ENCODE results near the gene HMMR. TPM values are rescaled to one million over a fixed set of nuclear protein-coding genes. Genes with fewer than 3 reads are reported as not detected.

HMMR gene
- total and polyA plus RNA-seq, 9 of the 15 experiments (the other 6 are each of a cell fraction or from before 2014, with no cell fraction given), result 74.9 to 133 (median 90.8) TPM

GRCh38 chr5:163505368-163506094 is 45.1 kb downstream of the HMMR start, which contains the start of gene MAT2B (continued):
- TF ChIP-seq RAD21 (CRISPR knock-in tag; conservative IDR thresholded peaks at IDR 0.05 in 1 of 2, IDR thresholded peaks at IDR 0.05 in 1 of 2) (no peak), FOXP1 (CRISPR knock-in tag; IDR thresholded peaks at IDR 0.05) (peak; percentile 83; the same call in 1 of the 2 replicates), ZBTB7A (IDR thresholded peaks at IDR 0.05; ENCODE audit: borderline replicate concordance, control insufficient read depth, low read depth, low read length) (peak; percentile 85), MED1 (CRISPR knock-in tag; IDR thresholded peaks at IDR 0.05; ENCODE audit: borderline replicate concordance) (no peak), MBD2 (IDR thresholded peaks at IDR 0.05; ENCODE audit: borderline replicate concordance, low read depth) (peak; percentile 75; the same call in 1 of the 2 replicates), BRCA1 (IDR thresholded peaks at IDR 0.05) (no peak), BRCA1 (CRISPR knock-in tag; IDR thresholded peaks at IDR 0.05) (no peak), MEIS2 (IDR thresholded peaks at IDR 0.05; ENCODE audit: partially characterized antibody) (no peak), GATA2 (CRISPR knock-in tag; IDR thresholded peaks at IDR 0.05) (no peak), HNRNPUL1 (IDR thresholded peaks at IDR 0.05; ENCODE audit: low read length) (no peak), FOSL1 (tag; conservative IDR thresholded peaks at IDR 0.05) (no peak), RUNX1 (IDR thresholded peaks at IDR 0.05; ENCODE audit: low read depth) (no peak), KDM4B (IDR thresholded peaks at IDR 0.05; ENCODE audit: borderline replicate concordance in 2 of 2, low read depth in 1 of 2) (no peak), ZNF277 (CRISPR knock-in tag; IDR thresholded peaks at IDR 0.05; ENCODE audit: borderline replicate concordance) (no peak), ZNF766 (CRISPR knock-in tag; conservative IDR thresholded peaks at IDR 0.05) (no peak), ZNF274 (IDR thresholded peaks at IDR 0.05; ENCODE audit: borderline replicate concordance, low read depth, low read length) (no peak), MTA3 (IDR thresholded peaks at IDR 0.05; ENCODE audit: borderline replicate concordance) (peak; percentile 70; the same call in 1 of the 2 replicates), TCF7 (IDR thresholded peaks at IDR 0.05; ENCODE audit: borderline replicate concordance) (no peak)
- TF ChIP-seq, protein P1, sequence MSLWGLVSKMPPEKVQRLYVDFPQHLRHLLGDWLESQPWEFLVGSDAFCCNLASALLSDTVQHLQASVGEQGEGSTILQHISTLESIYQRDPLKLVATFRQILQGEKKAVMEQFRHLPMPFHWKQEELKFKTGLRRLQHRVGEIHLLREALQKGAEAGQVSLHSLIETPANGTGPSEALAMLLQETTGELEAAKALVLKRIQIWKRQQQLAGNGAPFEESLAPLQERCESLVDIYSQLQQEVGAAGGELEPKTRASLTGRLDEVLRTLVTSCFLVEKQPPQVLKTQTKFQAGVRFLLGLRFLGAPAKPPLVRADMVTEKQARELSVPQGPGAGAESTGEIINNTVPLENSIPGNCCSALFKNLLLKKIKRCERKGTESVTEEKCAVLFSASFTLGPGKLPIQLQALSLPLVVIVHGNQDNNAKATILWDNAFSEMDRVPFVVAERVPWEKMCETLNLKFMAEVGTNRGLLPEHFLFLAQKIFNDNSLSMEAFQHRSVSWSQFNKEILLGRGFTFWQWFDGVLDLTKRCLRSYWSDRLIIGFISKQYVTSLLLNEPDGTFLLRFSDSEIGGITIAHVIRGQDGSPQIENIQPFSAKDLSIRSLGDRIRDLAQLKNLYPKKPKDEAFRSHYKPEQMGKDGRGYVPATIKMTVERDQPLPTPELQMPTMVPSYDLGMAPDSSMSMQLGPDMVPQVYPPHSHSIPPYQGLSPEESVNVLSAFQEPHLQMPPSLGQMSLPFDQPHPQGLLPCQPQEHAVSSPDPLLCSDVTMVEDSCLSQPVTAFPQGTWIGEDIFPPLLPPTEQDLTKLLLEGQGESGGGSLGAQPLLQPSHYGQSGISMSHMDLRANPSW (CRISPR knock-in tag; IDR thresholded peaks at IDR 0.05), result no peak
- TF ChIP-seq, protein P2, sequence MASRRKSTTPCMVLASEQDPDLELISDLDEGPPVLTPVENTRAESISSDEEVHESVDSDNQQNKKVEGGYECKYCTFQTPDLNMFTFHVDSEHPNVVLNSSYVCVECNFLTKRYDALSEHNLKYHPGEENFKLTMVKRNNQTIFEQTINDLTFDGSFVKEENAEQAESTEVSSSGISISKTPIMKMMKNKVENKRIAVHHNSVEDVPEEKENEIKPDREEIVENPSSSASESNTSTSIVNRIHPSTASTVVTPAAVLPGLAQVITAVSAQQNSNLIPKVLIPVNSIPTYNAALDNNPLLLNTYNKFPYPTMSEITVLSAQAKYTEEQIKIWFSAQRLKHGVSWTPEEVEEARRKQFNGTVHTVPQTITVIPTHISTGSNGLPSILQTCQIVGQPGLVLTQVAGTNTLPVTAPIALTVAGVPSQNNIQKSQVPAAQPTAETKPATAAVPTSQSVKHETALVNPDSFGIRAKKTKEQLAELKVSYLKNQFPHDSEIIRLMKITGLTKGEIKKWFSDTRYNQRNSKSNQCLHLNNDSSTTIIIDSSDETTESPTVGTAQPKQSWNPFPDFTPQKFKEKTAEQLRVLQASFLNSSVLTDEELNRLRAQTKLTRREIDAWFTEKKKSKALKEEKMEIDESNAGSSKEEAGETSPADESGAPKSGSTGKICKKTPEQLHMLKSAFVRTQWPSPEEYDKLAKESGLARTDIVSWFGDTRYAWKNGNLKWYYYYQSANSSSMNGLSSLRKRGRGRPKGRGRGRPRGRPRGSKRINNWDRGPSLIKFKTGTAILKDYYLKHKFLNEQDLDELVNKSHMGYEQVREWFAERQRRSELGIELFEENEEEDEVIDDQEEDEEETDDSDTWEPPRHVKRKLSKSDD (conservative IDR thresholded peaks at IDR 0.05; ENCODE audit: low read length), result no peak
- TF ChIP-seq, protein P3, sequence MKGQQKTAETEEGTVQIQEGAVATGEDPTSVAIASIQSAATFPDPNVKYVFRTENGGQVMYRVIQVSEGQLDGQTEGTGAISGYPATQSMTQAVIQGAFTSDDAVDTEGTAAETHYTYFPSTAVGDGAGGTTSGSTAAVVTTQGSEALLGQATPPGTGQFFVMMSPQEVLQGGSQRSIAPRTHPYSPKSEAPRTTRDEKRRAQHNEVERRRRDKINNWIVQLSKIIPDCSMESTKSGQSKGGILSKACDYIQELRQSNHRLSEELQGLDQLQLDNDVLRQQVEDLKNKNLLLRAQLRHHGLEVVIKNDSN (CRISPR knock-in tag; IDR thresholded peaks at IDR 0.05), result peak; percentile 51

Data from K562 (cell line).